OCI-LY1 (cell line): ENCODE data around the gene VCL.

Experiments
- H2AFZ ChIP-seq: fragments of 200-600 bp; sonication (generic), shearing (Covaris generic); 2 replicates; pipeline ENCODE4 v1.6.0; 2014; ENCODE audit warnings: antibody characterized with exemption, mild to moderate bottlenecking, low read length
- H3F3A ChIP-seq: fragments of 200-600 bp; sonication (generic), shearing (Covaris generic); 2 replicates; pipeline ENCODE4 v1.6.0; 2014; ENCODE audit warnings: mild to moderate bottlenecking, antibody characterized with exemption, low read length, moderate library complexity; ENCODE audit not compliant: insufficient read depth
- H3K27ac ChIP-seq: fragments of 200-600 bp; sonication (generic); 2 replicates; pipeline ENCODE4 v1.5.1; 2014; ENCODE audit warnings: low read length, mixed run types, mild to moderate bottlenecking, low read depth; ENCODE audit not compliant: poor library complexity, severe bottlenecking
- H3K27me3 ChIP-seq: fragments of 200-600 bp; sonication (generic); 2 replicates; pipeline ENCODE4 v1.6.0; 2014; ENCODE audit warnings: antibody characterized with exemption, mild to moderate bottlenecking, low read length, moderate library complexity; ENCODE audit not compliant: insufficient read depth
- H3K36me3 ChIP-seq: fragments of 200-600 bp; sonication (generic); 2 replicates; pipeline ENCODE4 v1.6.1; 2014; ENCODE audit warnings: mild to moderate bottlenecking, antibody characterized with exemption, low read length, moderate library complexity, mixed read lengths; ENCODE audit not compliant: insufficient read depth
- H3K4me1 ChIP-seq: fragments of 200-600 bp; sonication (generic); 2 replicates; pipeline ENCODE4 v1.5.1; 2014; ENCODE audit warnings: mild to moderate bottlenecking, low read length, moderate library complexity; ENCODE audit not compliant: insufficient read depth, severe bottlenecking
- H3K4me2 ChIP-seq: fragments of 200-600 bp; sonication (generic), shearing (Covaris generic); 2 replicates; pipeline ENCODE4 v1.6.1; 2014; ENCODE audit warnings: low read length
- H3K4me3 ChIP-seq: fragments of 200-600 bp; sonication (generic); 2 replicates; pipeline ENCODE4 v1.5.1; 2014; ENCODE audit warnings: low read length, low read depth, mild to moderate bottlenecking, mixed read lengths; ENCODE audit not compliant: poor library complexity, severe bottlenecking
- H3K79me2 ChIP-seq: fragments of 200-600 bp; shearing (Covaris generic); 2 replicates; pipeline ENCODE4 v1.6.1; 2016; ENCODE audit warnings: mixed run types, low read length, mixed read lengths; ENCODE audit not compliant: insufficient read depth
- H3K9ac ChIP-seq: fragments of 200-600 bp; sonication (generic), shearing (Covaris generic); 2 replicates; pipeline ENCODE4 v1.6.1; 2014; ENCODE audit warnings: mild to moderate bottlenecking, low read length, mixed read lengths
- H3K9me2 ChIP-seq: fragments of 200-600 bp; sonication (generic), shearing (Covaris generic); 2 replicates; pipeline ENCODE4 v1.6.1; 2014; ENCODE audit warnings: low read depth, mild to moderate bottlenecking, low read length, mixed read lengths
- H3K9me3 ChIP-seq: fragments of 200-600 bp; shearing (Covaris generic); 2 replicates; pipeline ENCODE4 v1.6.1; 2014; ENCODE audit warnings: low read length, mixed read lengths
- H4K20me1 ChIP-seq: fragments of 200-600 bp; sonication (generic), shearing (Covaris generic); 2 replicates; pipeline ENCODE4 v1.6.0; 2016; ENCODE audit warnings: mild to moderate bottlenecking, low read length; ENCODE audit not compliant: insufficient read depth
- CTCF ChIP-seq: fragments of 200-600 bp; sonication (generic), shearing (Covaris generic); IDR thresholded peaks from 2 replicates; pipeline ENCODE4 v1.5.1; 2017; ENCODE audit warnings: mild to moderate bottlenecking, antibody characterized with exemption, low read length, moderate library complexity, mixed read lengths
- EZH2 ChIP-seq: fragments of 200-600 bp; sonication (generic), shearing (Covaris generic); IDR thresholded peaks from 2 replicates; pipeline ENCODE4 v1.8.0; 2017; ENCODE audit warnings: borderline replicate concordance, mixed run types, mild to moderate bottlenecking, antibody characterized with exemption, low read length, moderate library complexity, mixed read lengths

VCL gene

GRCh38 chr10:74153676-74154075 lies 155.8 kb downstream of the VCL start:
- H3K4me1 ChIP-seq = peaks cover 32% of the 10 kb centered on the region

GRCh38 chr10:74156919-74157289 lies 159.0 kb downstream of the VCL start:
- Histone ChIP-seq H3K9ac (no peak overlapping the region), H2AFZ (no peak overlapping the region), H3K4me1 (peaks cover 17% of the 10 kb centered on the region), H3K27ac (no peak overlapping the region), H3K4me3 (no peak overlapping the region), H3K79me2 (peaks cover 12% of the 10 kb centered on the region), H3F3A (no peaks in the 10 kb centered on the region), H3K9me3 (no peaks in the 10 kb centered on the region), H3K4me2 (no peak overlapping the region), H4K20me1 (no peaks in the 10 kb centered on the region), H3K27me3 (no peaks in the 10 kb centered on the region), H3K36me3 (no peaks in the 10 kb centered on the region), H3K9me2 (no peaks in the 10 kb centered on the region)
- TF ChIP-seq EZH2 (no peak), CTCF (no peak)

More at GRCh38 chr10:74153676-74154075, 155.8 kb downstream of the VCL start:
- H3K9me3 ChIP-seq = no peaks in the 10 kb centered on the region
- H3K79me2 ChIP-seq = peaks cover 29% of the 10 kb centered on the region
- no peak overlapping the region for H3K27ac ChIP-seq
- no peak overlapping the region for H3K9ac ChIP-seq
- H3F3A ChIP-seq = no peaks in the 10 kb centered on the region
- no peaks in the 10 kb centered on the region for H3K36me3 ChIP-seq
- no peak overlapping the region for H2AFZ ChIP-seq
- H3K9me2 ChIP-seq = no peaks in the 10 kb centered on the region
- no peaks in the 10 kb centered on the region for H4K20me1 ChIP-seq
- H3K4me2 ChIP-seq = peak overlapping the region; percentile 74; the same call in 1 of the 2 replicates
- no peak overlapping the region for H3K4me3 ChIP-seq
- no peak for TF ChIP-seq CTCF
- TF ChIP-seq EZH2 = no peak
- no peaks in the 10 kb centered on the region for H3K27me3 ChIP-seq

GRCh38 chr10:74160013-74160412 lies 162.1 kb downstream of the VCL start:
- TF ChIP-seq CTCF (no peak), EZH2 (no peak)
- Histone ChIP-seq H3K27me3 (no peaks in the 10 kb centered on the region), H3F3A (no peaks in the 10 kb centered on the region), H3K4me1 (peaks cover 3% of the 10 kb centered on the region), H3K4me3 (no peak overlapping the region), H2AFZ (no peak overlapping the region), H4K20me1 (no peaks in the 10 kb centered on the region), H3K9ac (no peak overlapping the region), H3K9me2 (no peaks in the 10 kb centered on the region), H3K9me3 (no peaks in the 10 kb centered on the region), H3K27ac (no peak overlapping the region), H3K79me2 (no peaks in the 10 kb centered on the region; the same call in 1 of the 2 replicates), H3K4me2 (no peak overlapping the region), H3K36me3 (no peaks in the 10 kb centered on the region)
